ENCODE results near the gene SHCBP1L.

Gene SHCBP1L

DNA sequence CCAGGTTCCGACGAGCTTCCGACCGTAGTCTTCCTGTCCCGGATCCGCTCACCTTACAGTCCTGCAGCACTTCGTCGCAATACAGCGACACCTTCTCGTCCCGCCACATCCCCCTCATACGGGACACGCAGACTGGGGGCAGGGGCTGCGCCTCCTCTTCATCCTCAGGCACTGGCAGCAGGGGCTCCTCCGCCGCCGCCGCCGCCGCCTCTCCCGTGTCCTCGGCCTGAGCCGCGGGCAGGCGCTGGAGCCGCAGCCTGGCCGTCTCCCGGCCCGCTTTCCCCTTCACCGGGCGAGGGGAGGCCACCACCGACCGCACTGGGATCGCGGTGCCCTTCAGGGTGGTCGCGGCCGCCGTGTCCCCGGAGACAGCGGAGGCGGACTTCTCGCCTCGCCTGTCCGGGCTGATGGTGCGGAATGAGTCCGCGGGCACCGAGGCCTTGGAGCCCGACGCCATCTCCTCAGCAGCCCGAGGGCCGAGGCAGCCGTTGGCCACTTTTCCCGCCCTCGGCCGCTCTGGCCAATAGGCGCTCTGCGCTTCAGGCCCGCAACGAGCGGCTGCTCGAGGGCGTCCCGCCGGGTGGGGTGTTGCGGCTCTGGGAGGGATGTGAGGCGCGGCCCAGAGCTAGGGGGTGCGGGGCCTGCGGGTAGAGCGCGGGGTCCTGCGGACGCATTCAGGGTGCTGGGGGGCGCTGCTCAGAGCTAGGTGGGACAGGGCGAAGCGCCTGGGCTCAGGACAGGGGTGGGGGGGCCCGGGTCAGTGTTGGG lies at the start of gene SHCBP1L:
Gene SHCBP1L, minus strand, starts transcription at position 490 of the 768 bp plus-strand sequence. Its CDS starts 33 bp downstream, at position 457.
- TF ChIP-seq, protein P1, sequence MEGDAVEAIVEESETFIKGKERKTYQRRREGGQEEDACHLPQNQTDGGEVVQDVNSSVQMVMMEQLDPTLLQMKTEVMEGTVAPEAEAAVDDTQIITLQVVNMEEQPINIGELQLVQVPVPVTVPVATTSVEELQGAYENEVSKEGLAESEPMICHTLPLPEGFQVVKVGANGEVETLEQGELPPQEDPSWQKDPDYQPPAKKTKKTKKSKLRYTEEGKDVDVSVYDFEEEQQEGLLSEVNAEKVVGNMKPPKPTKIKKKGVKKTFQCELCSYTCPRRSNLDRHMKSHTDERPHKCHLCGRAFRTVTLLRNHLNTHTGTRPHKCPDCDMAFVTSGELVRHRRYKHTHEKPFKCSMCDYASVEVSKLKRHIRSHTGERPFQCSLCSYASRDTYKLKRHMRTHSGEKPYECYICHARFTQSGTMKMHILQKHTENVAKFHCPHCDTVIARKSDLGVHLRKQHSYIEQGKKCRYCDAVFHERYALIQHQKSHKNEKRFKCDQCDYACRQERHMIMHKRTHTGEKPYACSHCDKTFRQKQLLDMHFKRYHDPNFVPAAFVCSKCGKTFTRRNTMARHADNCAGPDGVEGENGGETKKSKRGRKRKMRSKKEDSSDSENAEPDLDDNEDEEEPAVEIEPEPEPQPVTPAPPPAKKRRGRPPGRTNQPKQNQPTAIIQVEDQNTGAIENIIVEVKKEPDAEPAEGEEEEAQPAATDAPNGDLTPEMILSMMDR (IDR thresholded peaks at IDR 0.05; ENCODE audit: low read depth, low read length), result no peak
- no peak within 1 kb of the TSS for H3K4me3 ChIP-seq (ENCODE audit: low read depth, low read length)

DNA sequence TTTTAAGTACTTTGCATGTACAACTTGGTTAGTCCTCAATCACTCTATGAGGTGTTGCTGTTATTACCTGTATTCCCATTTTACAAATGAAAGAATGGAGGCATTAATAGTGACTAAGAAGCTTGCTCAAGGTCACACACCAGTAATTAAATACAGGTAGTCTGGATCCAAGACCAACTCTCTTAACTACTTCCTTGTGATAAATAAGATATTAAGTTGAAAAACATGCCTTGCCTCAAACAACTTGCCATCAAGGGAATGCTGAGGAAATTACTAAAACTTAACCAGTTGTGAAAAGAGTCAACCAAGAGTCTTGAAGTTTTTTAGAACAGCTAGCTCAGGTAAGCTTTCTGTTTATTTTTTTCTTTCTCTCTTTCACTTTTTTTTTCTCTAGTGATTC lies 49.3 kb upstream of the SHCBP1L start:
- H3K4me3 ChIP-seq (ENCODE audit: low read depth, low read length), result no peak overlapping the region
- TF ChIP-seq, protein P1 (IDR thresholded peaks at IDR 0.05; ENCODE audit: low read depth, low read length), result no peak

DNA sequence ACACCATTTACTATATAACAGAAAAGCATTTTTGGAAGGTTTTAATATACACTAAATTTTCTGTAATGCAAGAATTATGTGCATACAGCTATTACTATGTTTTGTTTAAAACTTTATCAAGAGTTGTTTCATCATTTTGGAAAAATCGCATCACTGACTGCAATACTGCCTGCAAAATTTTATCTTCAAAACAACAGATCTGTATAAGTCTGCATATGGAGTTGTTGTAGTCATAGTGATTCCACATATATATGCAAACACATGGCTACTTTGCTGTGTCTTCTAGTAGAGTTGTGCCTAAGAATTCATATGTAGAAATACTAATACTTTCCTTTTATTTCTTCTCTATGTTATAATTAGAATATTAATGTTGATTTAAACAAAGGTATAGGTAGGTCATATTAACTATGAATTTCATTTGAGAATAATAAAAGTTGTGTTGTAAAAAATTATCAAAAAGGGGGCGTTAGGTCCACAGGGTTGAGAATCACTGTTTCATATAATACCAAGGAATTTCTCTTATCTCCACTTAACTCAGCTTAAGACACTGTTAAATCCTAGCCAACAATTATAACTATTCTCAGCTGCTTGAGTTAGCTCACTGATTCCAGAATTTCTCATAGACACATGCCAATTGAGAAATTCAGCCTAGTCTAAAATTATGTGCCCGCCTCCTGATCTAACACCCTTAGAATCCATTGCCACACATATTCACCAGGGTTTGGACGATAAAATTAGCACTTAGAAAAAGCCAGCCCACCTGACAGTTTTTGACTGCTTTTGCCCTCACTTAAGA lies 47.4 kb upstream of the SHCBP1L start:
- TF ChIP-seq, protein P1 (IDR thresholded peaks at IDR 0.05; ENCODE audit: low read depth, low read length), result no peak
- no peak overlapping the region for H3K4me3 ChIP-seq (ENCODE audit: low read depth, low read length)

DNA sequence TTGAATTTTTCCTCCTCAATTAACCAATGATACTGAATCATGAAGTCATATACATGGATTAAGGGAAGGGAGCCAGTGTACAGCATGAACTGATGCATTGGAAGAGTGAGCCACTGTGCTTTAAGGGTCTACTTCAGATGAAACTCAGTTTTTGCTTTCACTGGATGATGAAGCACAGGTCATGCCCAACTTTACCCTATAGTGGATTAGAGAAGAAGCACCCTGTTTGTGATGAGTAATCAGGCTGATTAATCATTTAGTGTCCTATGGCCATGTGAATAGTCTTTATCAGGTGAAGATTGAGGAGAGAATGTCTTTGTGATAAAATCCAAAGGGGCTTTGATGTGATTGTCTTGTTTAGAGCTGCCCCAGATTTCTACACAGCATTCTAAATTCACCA lies 45.5 kb upstream of the SHCBP1L start:
- TF ChIP-seq, protein P1 (IDR thresholded peaks at IDR 0.05; ENCODE audit: low read depth, low read length), result no peak
- no peak overlapping the region for H3K4me3 ChIP-seq (ENCODE audit: low read depth, low read length)

DNA sequence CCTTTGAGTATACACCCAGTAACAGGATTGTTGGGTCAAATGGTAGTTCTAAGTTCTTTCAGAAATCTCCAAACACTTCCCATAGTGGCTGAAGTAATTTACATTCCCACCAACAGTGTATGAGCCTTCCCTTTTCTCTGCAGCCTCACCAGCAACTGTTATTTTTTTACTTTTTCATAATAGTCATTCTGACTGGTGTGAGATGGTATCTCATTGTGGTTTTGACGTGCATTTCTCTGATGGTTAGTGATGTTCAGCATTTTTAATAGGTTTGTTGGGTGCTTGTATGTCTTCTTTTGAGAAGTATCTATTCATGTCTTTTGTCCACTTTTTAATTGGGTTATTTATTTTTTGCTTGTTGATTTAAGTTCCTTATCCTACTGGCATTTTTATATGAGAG lies 43.9 kb upstream of the SHCBP1L start:
- H3K4me3 ChIP-seq (ENCODE audit: low read depth, low read length), result no peak overlapping the region
- TF ChIP-seq, protein P1 (IDR thresholded peaks at IDR 0.05; ENCODE audit: low read depth, low read length), result no peak

DNA sequence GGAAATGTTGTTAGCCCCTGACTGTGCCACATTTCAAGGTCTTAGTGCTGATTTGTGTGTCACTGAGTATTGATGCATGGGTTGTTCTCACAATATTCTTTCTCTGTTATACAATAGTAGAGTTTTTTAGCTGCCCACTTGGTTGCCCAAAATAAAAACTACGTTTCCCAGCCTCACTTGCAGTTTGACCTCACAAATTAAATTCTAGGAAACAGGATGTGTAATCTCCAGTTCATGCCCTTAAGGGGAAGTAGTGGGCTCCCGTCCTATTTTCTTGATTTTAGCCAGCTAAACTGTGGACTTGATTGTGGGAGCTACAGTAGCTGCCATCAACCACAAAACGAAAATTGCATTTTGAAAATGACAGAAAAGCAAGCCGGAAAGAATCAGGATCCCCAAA lies 42.9 kb upstream of the SHCBP1L start:
- TF ChIP-seq, protein P1 (IDR thresholded peaks at IDR 0.05; ENCODE audit: low read depth, low read length), result no peak
- H3K4me3 ChIP-seq (ENCODE audit: low read depth, low read length), result no peak overlapping the region

DNA sequence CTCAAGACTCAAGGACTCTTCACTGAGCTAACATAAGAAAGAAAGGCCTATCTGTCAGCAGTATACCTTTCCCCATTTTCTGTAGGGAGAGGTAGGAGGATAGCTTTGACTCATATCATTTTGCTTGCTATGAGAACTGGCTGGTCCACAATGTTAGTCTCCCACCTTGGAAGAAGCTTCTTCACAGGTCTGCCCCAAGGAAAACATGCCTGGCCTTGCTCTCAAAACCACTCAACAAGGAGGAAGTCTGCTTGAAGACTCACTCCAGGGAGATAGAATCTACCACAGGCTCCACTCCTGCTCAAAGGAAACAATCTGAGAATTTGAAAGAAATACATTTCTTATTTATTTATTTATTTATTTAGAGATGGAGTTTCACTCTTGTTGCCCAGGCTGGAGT lies 40.8 kb upstream of the SHCBP1L start:
- no peak overlapping the region for H3K4me3 ChIP-seq (ENCODE audit: low read depth, low read length)
- TF ChIP-seq, protein P1 (IDR thresholded peaks at IDR 0.05; ENCODE audit: low read depth, low read length), result no peak
